Skeletal muscle tissue (tissue), 4 donors: Measurements from ENCODE around the gene PPHLN1. TPM values are rescaled to one million over a fixed set of nuclear protein-coding genes. Genes with fewer than 3 reads are reported as not detected.

Source experiments
- H3K27ac ChIP-seq: one replicate; pipeline ENCODE4 v1.7.0; 2013; ENCODE audit warnings: mild to moderate bottlenecking, low read depth, low read length, inconsistent platforms
- H3K27me3 ChIP-seq, 3 donors: one replicate each; pipeline ENCODE4 v1.7.0; 2013; ENCODE audit warnings: low read length in 3 of 3; ENCODE audit not compliant: control insufficient read depth in 3 of 3, insufficient read depth in 3 of 3
- H3K36me3 ChIP-seq, 3 donors: one replicate each; pipeline ENCODE4 v1.7.0; 2013; ENCODE audit warnings: low read length in 3 of 3; ENCODE audit not compliant: control insufficient read depth in 3 of 3, insufficient read depth in 3 of 3
- H3K4me1 ChIP-seq, 3 donors: one replicate each; pipeline ENCODE4 v1.7.0; 2013; ENCODE audit warnings: low read length in 3 of 3, mild to moderate bottlenecking in 3 of 3; ENCODE audit not compliant: control insufficient read depth in 3 of 3, insufficient read depth in 3 of 3
- H3K4me3 ChIP-seq, 3 donors: one replicate each; pipeline ENCODE4 v1.7.0; 2013; ENCODE audit warnings: low read length in 3 of 3
- H3K9ac ChIP-seq, 3 donors: one replicate each; pipeline ENCODE4 v1.7.0; 2013; ENCODE audit warnings: low read length in 3 of 3, mild to moderate bottlenecking in 3 of 3, moderate library complexity in 2 of 3, low read depth in 1 of 3
- H3K9me3 ChIP-seq, 3 donors: one replicate each; pipeline ENCODE4 v1.7.0; 2013; ENCODE audit warnings: low read length in 3 of 3; ENCODE audit not compliant: control insufficient read depth in 3 of 3
- total RNA-seq: library from RNA; depleted of rRNA; stranded (reverse); fragments of >200 nt; gene quantifications from one replicate; pipeline ENCODE4 v1.2.3, GENCODE V29; 2014
- donor health status: Osteomylitis.

PPHLN1 gene
- total RNA-seq, 1 donor from 2014 or later = 59.0 TPM

DNA sequence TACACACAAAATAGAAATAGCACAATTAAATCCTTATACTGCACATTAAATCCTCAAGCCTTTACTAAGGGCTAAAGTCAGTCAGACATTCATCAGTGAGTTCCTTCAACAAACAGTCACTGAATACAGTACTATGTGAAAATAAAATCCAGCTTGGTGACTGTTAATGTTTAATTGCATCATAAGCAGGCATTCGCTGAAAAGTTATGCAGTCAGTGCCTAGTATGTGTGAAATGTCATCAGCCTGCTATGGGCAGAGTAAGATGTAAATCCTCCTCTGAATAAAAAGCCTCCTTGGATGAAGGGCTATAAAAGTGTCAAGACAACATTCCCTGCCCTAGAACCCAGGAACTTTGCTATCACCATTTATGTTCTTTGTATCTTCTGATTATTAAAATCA, 147.2 kb downstream of the PPHLN1 start:
- Histone ChIP-seq H3K4me1 (no peaks in the 10 kb centered on the region), H3K9me3 (no peaks in the 10 kb centered on the region), H3K9ac (no peak overlapping the region), H3K36me3 (peaks cover 3 to 4% (median 3%) of the 10 kb centered on the region in 3 donors), H3K27ac (no peak overlapping the region), H3K27me3 (no peaks in the 10 kb centered on the region), H3K4me3 (no peak overlapping the region)

- Histone ChIP-seq H3K9ac (no peak overlapping the region), H3K27ac (no peak overlapping the region), H3K4me1 (no peaks in the 10 kb centered on the region)
Observed at GRCh38 chr12:42473561-42473960, 147.6 kb downstream of the PPHLN1 start.

GRCh38 chr12:42474391-42474790, 148.4 kb downstream of the PPHLN1 start:
- Histone ChIP-seq H3K4me3 (no peak overlapping the region), H3K27me3 (no peaks in the 10 kb centered on the region), H3K9ac (no peak overlapping the region), H3K9me3 (no peaks in the 10 kb centered on the region), H3K36me3 (peaks cover 0 to 3% (median under 1%) of the 10 kb centered on the region in 3 donors), H3K4me1 (no peaks in the 10 kb centered on the region), H3K27ac (no peak overlapping the region)

More at GRCh38 chr12:42473561-42473960, 147.6 kb downstream of the PPHLN1 start:
- no peak overlapping the region for H3K4me3 ChIP-seq
- no peaks in the 10 kb centered on the region for H3K27me3 ChIP-seq
- H3K9me3 ChIP-seq = no peaks in the 10 kb centered on the region
- peaks cover 0 to 4% (median 3%) of the 10 kb centered on the region in 3 donors for H3K36me3 ChIP-seq

- no peaks in the 10 kb centered on the region for H3K9me3 ChIP-seq
- H3K36me3 ChIP-seq = peaks cover 0 to under 1% (median 0%) of the 10 kb centered on the region in 3 donors
- no peak overlapping the region for H3K27ac ChIP-seq
- H3K27me3 ChIP-seq = no peaks in the 10 kb centered on the region
- H3K4me3 ChIP-seq = no peak overlapping the region
- no peaks in the 10 kb centered on the region for H3K4me1 ChIP-seq
- no peak overlapping the region for H3K9ac ChIP-seq
Observed at GRCh38 chr12:42475106-42475505, 149.1 kb downstream of the PPHLN1 start.

DNA sequence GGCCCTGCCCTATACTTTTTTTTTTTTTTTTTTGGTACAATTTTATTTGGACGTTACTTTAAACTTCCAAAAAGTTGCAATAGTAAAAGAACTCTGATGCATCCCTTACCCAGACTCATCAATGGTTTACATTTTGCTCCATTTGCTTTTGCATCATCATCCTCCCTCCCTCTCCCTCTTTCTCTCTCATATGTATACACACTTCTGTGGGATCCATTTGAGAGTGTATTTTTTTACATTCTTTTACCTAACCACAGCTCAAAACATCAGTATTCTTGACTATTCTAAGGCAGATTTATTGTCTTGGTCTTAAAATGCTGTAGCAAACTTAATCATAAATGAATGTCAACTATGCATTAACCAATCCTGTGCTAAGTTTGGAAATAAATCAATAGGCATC, 152.0 kb downstream of the PPHLN1 start:
- Histone ChIP-seq H3K27ac (no peak overlapping the region), H3K9me3 (no peaks in the 10 kb centered on the region), H3K4me3 (no peak overlapping the region), H3K4me1 (peaks cover 6 to 11% (median 10%) of the 10 kb centered on the region in 3 donors), H3K36me3 (no peaks in the 10 kb centered on the region), H3K27me3 (no peaks in the 10 kb centered on the region), H3K9ac (no peak overlapping the region)

- Histone ChIP-seq H3K36me3 (no peaks in the 10 kb centered on the region), H3K9ac (no peak overlapping the region), H3K9me3 (no peaks in the 10 kb centered on the region), H3K27ac (peak overlapping the region; percentile 68), H3K4me3 (no peak overlapping the region), H3K4me1 (peaks cover 10 to 19% (median 12%) of the 10 kb centered on the region in 3 donors), H3K27me3 (no peaks in the 10 kb centered on the region)
Observed at GRCh38 chr12:42481368-42481767, 155.4 kb downstream of the PPHLN1 start.

GRCh38 chr12:42482041-42482747, 156.2 kb downstream of the PPHLN1 start:
- peak overlapping the region; percentile 88 to 92 (median 90) for H3K4me3 ChIP-seq
- peaks cover 10 to 19% (median 12%) of the 10 kb centered on the region in 3 donors for H3K4me1 ChIP-seq
- H3K9me3 ChIP-seq = no peaks in the 10 kb centered on the region
- H3K9ac ChIP-seq = peak overlapping the region; percentile 61 to 71 (median 68)
- no peaks in the 10 kb centered on the region for H3K27me3 ChIP-seq
- peak overlapping the region; percentile 68 for H3K27ac ChIP-seq
- no peaks in the 10 kb centered on the region for H3K36me3 ChIP-seq

DNA sequence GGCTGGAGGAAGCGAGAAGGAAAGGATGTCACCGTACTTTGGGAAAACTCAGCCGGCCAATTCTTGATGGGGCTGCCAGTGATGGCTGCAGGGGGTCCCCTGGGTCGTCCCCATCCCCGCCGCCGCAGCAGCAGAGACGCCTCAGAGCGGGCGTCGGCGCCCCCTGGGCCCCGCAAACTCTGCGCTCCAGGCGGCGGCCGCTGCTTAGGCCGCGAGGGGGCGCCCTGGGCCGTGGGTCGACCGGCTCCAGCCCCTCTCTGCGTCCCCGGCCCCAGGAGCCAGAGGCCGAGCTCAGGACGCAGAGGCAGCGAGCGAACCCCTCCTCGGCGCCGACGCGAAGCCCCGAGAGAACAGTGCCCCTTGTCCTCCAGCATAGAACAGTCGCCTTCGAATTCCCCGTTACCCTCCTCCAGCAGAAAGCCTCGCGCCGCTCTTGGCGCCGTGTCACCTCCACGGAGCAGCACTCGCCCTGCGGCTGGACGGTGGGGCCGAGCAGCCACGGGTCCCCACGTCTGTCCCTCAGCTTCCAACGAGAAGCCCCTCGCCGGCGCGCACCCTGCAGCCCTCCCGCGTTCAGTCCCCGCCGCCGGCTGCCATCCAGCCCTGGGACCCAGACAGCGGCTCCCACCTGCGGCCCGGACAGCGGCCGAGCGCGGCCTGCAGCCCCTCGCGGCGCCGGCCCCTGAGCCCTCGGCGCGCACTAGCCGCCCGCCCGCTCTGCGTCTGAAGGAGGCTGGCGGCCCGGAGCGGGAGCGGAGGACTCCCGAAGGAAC, 157.0 kb downstream of the PPHLN1 start:
- H3K36me3 ChIP-seq = no peaks in the 10 kb centered on the region
- H3K27me3 ChIP-seq = no peaks in the 10 kb centered on the region
- H3K9me3 ChIP-seq = no peaks in the 10 kb centered on the region
- H3K9ac ChIP-seq = peak overlapping the region; percentile 71 to 86 (median 82)
- peak overlapping the region; percentile 68 for H3K27ac ChIP-seq
- peaks cover 10 to 19% (median 12%) of the 10 kb centered on the region in 3 donors for H3K4me1 ChIP-seq
- H3K4me3 ChIP-seq = peak overlapping the region; percentile 88 to 92 (median 90)

DNA sequence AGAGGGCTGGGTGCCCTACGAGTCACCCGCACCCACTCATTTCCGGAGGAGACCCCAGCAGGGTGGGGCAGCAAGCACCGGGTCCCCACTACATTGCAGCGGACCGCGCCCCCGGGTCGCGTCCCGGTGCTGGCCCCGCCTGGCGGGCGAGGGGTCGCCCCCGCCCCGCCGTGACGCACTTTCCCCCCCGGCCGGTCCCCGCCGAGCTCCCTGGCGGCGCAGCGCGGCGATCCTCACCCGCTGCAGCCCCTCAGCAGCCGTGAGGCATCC, 157.5 kb downstream of the PPHLN1 start:
- Histone ChIP-seq H3K4me3 (peak overlapping the region; percentile 88 to 92 (median 90)), H3K4me1 (peaks cover 10 to 19% (median 12%) of the 10 kb centered on the region in 3 donors), H3K27ac (peak overlapping the region; percentile 68), H3K27me3 (no peaks in the 10 kb centered on the region), H3K36me3 (no peaks in the 10 kb centered on the region), H3K9me3 (no peaks in the 10 kb centered on the region), H3K9ac (peak overlapping the region; percentile 71 to 86 (median 82))

DNA sequence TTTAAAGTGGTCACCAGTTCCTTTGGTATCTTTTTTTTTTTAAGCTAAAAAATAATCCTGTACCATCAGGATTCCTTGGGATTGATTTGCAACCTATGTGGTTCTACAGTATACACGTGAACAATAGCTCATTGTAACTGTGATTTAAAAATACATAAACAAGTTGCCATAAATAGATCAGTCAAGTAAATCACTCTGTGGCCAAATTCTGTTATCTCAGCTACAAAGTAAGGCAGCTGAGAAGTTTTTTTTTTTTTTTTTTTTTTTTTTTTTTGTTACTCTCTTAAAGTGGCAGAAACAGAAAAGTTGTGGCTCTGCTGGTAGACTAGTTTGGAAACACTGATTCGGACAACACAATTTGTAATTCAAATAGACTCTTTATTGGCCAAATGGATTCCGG, 159.0 kb downstream of the PPHLN1 start:
- H3K27ac ChIP-seq = no peak overlapping the region
- no peak overlapping the region for H3K4me3 ChIP-seq
- no peaks in the 10 kb centered on the region for H3K9me3 ChIP-seq
- H3K36me3 ChIP-seq = no peaks in the 10 kb centered on the region
- peaks cover 10 to 19% (median 12%) of the 10 kb centered on the region in 3 donors for H3K4me1 ChIP-seq
- peak overlapping the region in 1 of 3 donors; percentile 71 for H3K9ac ChIP-seq
- no peaks in the 10 kb centered on the region for H3K27me3 ChIP-seq
